GM23338 (cell line): ENCODE measurements around the gene COBLL1. TPM values are rescaled to one million over a fixed set of nuclear protein-coding genes. Genes with fewer than 3 reads are reported as not detected.

Source experiments
- ATAC-seq: fragments of 200-7000 bp; cut with Tn5 transposase; 3 replicates; pipeline ENCODE4 v1.9.1; 2020
- DNase-seq: peaks from one replicate; pipeline ENCODE4 v3.0.0-alpha.2; 2015; ENCODE audit warnings: low spot score
- H2AFZ ChIP-seq: fragments of 200-600 bp; sonication (generic); 2 replicates; pipeline ENCODE4 v1.8.0; 2016; ENCODE audit warnings: antibody characterized with exemption, mild to moderate bottlenecking, moderate library complexity
- H3F3A ChIP-seq: fragments of 200-600 bp; sonication (generic); replicated peaks from 2 replicates; pipeline ENCODE4 v1.8.0; 2017; ENCODE audit warnings: antibody characterized with exemption, mixed run types, low read depth
- H3K27ac ChIP-seq: fragments of 200-600 bp; sonication (generic); 2 replicates; pipeline ENCODE4 v1.6.1; 2016; ENCODE audit warnings: low read depth
- H3K27me3 ChIP-seq: fragments of 200-600 bp; sonication (generic); 2 replicates; pipeline ENCODE4 v1.8.0; 2016; ENCODE audit warnings: mild to moderate bottlenecking, mixed run types, moderate library complexity; ENCODE audit not compliant: insufficient read depth
- H3K36me3 ChIP-seq: fragments of 200-600 bp; sonication (generic); 2 replicates; pipeline ENCODE4 v1.8.0; 2016; ENCODE audit warnings: mild to moderate bottlenecking; ENCODE audit not compliant: insufficient read depth
- H3K4me1 ChIP-seq: fragments of 200-600 bp; sonication (generic); 2 replicates; pipeline ENCODE4 v1.8.0; 2016; ENCODE audit warnings: mild to moderate bottlenecking, moderate library complexity; ENCODE audit not compliant: insufficient read depth
- H3K4me2 ChIP-seq: fragments of 200-600 bp; sonication (generic); 2 replicates; pipeline ENCODE4 v1.7.1; 2017; ENCODE audit warnings: mixed run types
- H3K4me3 ChIP-seq: fragments of 200-600 bp; sonication (generic); 2 replicates; pipeline ENCODE4 v1.6.1; 2016; ENCODE audit warnings: mixed run types
- H3K79me2 ChIP-seq: fragments of 200-600 bp; sonication (generic); replicated peaks from 2 replicates; pipeline ENCODE4 v1.8.0; 2017; ENCODE audit warnings: mild to moderate bottlenecking; ENCODE audit not compliant: insufficient read depth
- H3K9me2 ChIP-seq: fragments of 200-600 bp; sonication (generic); 2 replicates; pipeline ENCODE4 v1.8.0; 2017; ENCODE audit not compliant: insufficient read depth
- H4K20me1 ChIP-seq: fragments of 200-600 bp; sonication (generic); replicated peaks from 2 replicates; pipeline ENCODE4 v1.8.0; 2017; ENCODE audit warnings: mild to moderate bottlenecking; ENCODE audit not compliant: insufficient read depth
- H3K27ac Mint-ChIP-seq: 2 replicates; pipeline ENCODE4 v1.8.0; 2020; ENCODE audit warnings: inconsistent platforms, mild to moderate bottlenecking, moderate library complexity, mixed read lengths
- H3K27me3 Mint-ChIP-seq: 3 replicates; pipeline ENCODE4 v1.8.0; 2022; ENCODE audit warnings: low read depth, mild to moderate bottlenecking, moderate library complexity, mixed read lengths, inconsistent platforms; ENCODE audit not compliant: insufficient read depth, poor library complexity
- H3K36me3 Mint-ChIP-seq: 3 replicates; pipeline ENCODE4 v1.8.0; 2021; ENCODE audit warnings: low read depth, mild to moderate bottlenecking, inconsistent platforms, moderate library complexity, mixed read lengths
- H3K4me1 Mint-ChIP-seq: 3 replicates; pipeline ENCODE4 v1.8.0; 2020; ENCODE audit warnings: mild to moderate bottlenecking, inconsistent platforms, mixed read lengths
- H3K4me3 Mint-ChIP-seq: 3 replicates; pipeline ENCODE4 v1.8.0; 2021; ENCODE audit warnings: moderate library complexity, mild to moderate bottlenecking, inconsistent platforms, mixed read lengths
- H3K9me3 Mint-ChIP-seq: 3 replicates; pipeline ENCODE4 v1.8.0; 2020; ENCODE audit warnings: moderate library complexity, mild to moderate bottlenecking, inconsistent platforms, mixed read lengths
- CREB1 ChIP-seq: fragments of 250-450 bp; sonication (Bioruptor Pico); IDR thresholded peaks from 2 replicates; pipeline ENCODE4 v1.5.0; 2020; ENCODE audit warnings: low read depth, mild to moderate bottlenecking, moderate library complexity
- CTCF ChIP-seq, 2 experiments: fragments of 200-600 bp in 1 of 2; sonication (generic) in 1 of 2; conservative IDR thresholded peaks; 2 replicates each; pipeline versions ENCODE4 v1.5.1 to v1.6.1; 2016 to 2017; ENCODE audit warnings: antibody characterized with exemption in 2 of 2, low read depth in 2 of 2, mild to moderate bottlenecking in 2 of 2, moderate library complexity in 1 of 2
- ETS1 ChIP-seq: IDR thresholded peaks from 2 replicates; pipeline ENCODE4 v1.6.1; 2016; ENCODE audit warnings: antibody characterized with exemption
- EZH2 ChIP-seq: fragments of 200-600 bp; sonication (generic); IDR thresholded peaks from one replicate; pipeline ENCODE4 v1.8.0; 2017; ENCODE audit warnings: antibody characterized with exemption, mild to moderate bottlenecking, low read depth; ENCODE audit not compliant: unreplicated experiment
- EZH2phosphoT487 ChIP-seq: fragments of 200-600 bp; sonication (generic); IDR thresholded peaks from one replicate; pipeline ENCODE4 v1.8.1; 2018; ENCODE audit warnings: antibody characterized with exemption; ENCODE audit not compliant: unreplicated experiment
- JUNB ChIP-seq: IDR thresholded peaks from one replicate; pipeline ENCODE4 v1.6.1; 2016; ENCODE audit warnings: antibody characterized with exemption; ENCODE audit not compliant: unreplicated experiment
- NANOG ChIP-seq: IDR thresholded peaks from 2 replicates; pipeline ENCODE4 v1.6.1; 2016; ENCODE audit warnings: antibody characterized with exemption, borderline replicate concordance
- POLR2AphosphoS5 ChIP-seq: IDR thresholded peaks from 2 replicates; pipeline ENCODE4 v1.6.1; 2016; ENCODE audit warnings: antibody characterized with exemption, low read depth
- REST ChIP-seq: IDR thresholded peaks from one replicate; pipeline ENCODE4 v1.6.1; 2018; ENCODE audit warnings: antibody characterized with exemption; ENCODE audit not compliant: unreplicated experiment
- STAT1 ChIP-seq: IDR thresholded peaks from one replicate; pipeline ENCODE4 v1.6.1; 2016; ENCODE audit warnings: antibody characterized with exemption; ENCODE audit not compliant: unreplicated experiment
- ZNF114 ChIP-seq: fragments of 250-450 bp; sonication (Bioruptor Pico); IDR thresholded peaks from 2 replicates; pipeline ENCODE4 v1.5.0; 2020; ENCODE audit warnings: mild to moderate bottlenecking, moderate library complexity
- ZNF331 ChIP-seq: fragments of 250-450 bp; sonication (Bioruptor Pico); IDR thresholded peaks from 2 replicates; pipeline ENCODE4 v1.5.0; 2020; ENCODE audit warnings: low read depth, mild to moderate bottlenecking, moderate library complexity
- ZNF462 ChIP-seq: fragments of 250-450 bp; sonication (Bioruptor Pico); IDR thresholded peaks from 2 replicates; pipeline ENCODE4 v1.5.0; 2020; ENCODE audit warnings: mild to moderate bottlenecking, moderate library complexity
- polyA plus RNA-seq: library from polyadenylated mRNA; unstranded; fragments of >200 nt; fragmentation: Nextera tagmentation; extraction: Ambion mirVana; gene quantifications from 2 replicates; pipeline ENCODE4 v1.2.1, GENCODE V29; 2016
- total RNA-seq: library from RNA; depleted of rRNA; stranded (reverse); fragments of >200 nt; shearing (Covaris generic); gene quantifications from 2 replicates; pipeline ENCODE4 v1.2.3, GENCODE V29; 2014

The COBLL1 gene
- total and polyA plus RNA-seq, 2 experiments from 2014 or later, result 2.9 to 7.4 TPM

GRCh38 chr2:164667566-164667965 lies 174.1 kb downstream of the COBLL1 start:
- no peaks in the 10 kb centered on the region for H3K27me3 ChIP-seq
- DNase-seq, result no peak
- H3K4me1 ChIP-seq, result no peaks in the 10 kb centered on the region
- no peaks in the 10 kb centered on the region for H3F3A ChIP-seq
- H3K4me3 Mint-ChIP-seq, result no peak overlapping the region
- H3K4me1 Mint-ChIP-seq, result no peaks in the 10 kb centered on the region
- peaks cover 2% of the 10 kb centered on the region for H3K27me3 Mint-ChIP-seq
- H3K4me2 ChIP-seq, result no peak overlapping the region
- H3K27ac ChIP-seq, result no peak overlapping the region
- H2AFZ ChIP-seq, result peak overlapping the region; percentile 23; the same call in 1 of the 2 replicates
- H3K36me3 Mint-ChIP-seq, result no peaks in the 10 kb centered on the region
- H3K9me2 ChIP-seq, result no peaks in the 10 kb centered on the region
- no peaks in the 10 kb centered on the region for H3K36me3 ChIP-seq
- H3K27ac Mint-ChIP-seq, result no peak overlapping the region
- no peak overlapping the region for H3K4me3 ChIP-seq
- H3K9me3 Mint-ChIP-seq, result no peaks in the 10 kb centered on the region
- H3K79me2 ChIP-seq, result no peaks in the 10 kb centered on the region
- ATAC-seq, result no peak
- no peaks in the 10 kb centered on the region for H4K20me1 ChIP-seq
- TF ChIP-seq REST, result no peak
- no peak for TF ChIP-seq ZNF331 (CRISPR knock-in tag)
- no peak for TF ChIP-seq JUNB
- TF ChIP-seq CTCF (conservative IDR thresholded peaks at IDR 0.05; ENCODE audit: low read depth in 2 of 2), result no peak
- TF ChIP-seq ZNF462 (CRISPR knock-in tag), result no peak
- no peak for TF ChIP-seq EZH2phosphoT487
- TF ChIP-seq EZH2, result no peak
- TF ChIP-seq NANOG, result no peak
- no peak for TF ChIP-seq ZNF114 (CRISPR knock-in tag)
- no peak for TF ChIP-seq POLR2AphosphoS5
- TF ChIP-seq CREB1, result no peak
- TF ChIP-seq ETS1, result no peak
- TF ChIP-seq STAT1, result no peak
